Peyer's patch (tissue), 4 donors: ENCODE results near the gene STC2. TPM values are rescaled to one million over a fixed set of nuclear protein-coding genes. Genes with fewer than 3 reads are reported as not detected.

Experiments
- DNase-seq, 3 donors: peaks; one replicate each; pipeline ENCODE4 v3.0.0-alpha.2; 2017 to 2019
- H3K27ac ChIP-seq, 4 donors: fragments of 200-600 bp; sonication (generic); one replicate each; pipeline ENCODE4 v1.5.1; 2016 to 2019
- H3K27me3 ChIP-seq, 2 donors: fragments of 200-600 bp; sonication (generic); one replicate each; pipeline ENCODE4 v1.5.1; 2019
- H3K36me3 ChIP-seq, 3 donors: fragments of 200-600 bp; sonication (generic); one replicate each; pipeline ENCODE4 v1.5.1; 2016 to 2019
- H3K4me1 ChIP-seq, 4 donors: fragments of 200-600 bp; sonication (generic); one replicate each; pipeline ENCODE4 v1.5.1; 2016 to 2019
- H3K4me3 ChIP-seq, 4 donors: fragments of 200-600 bp; sonication (generic); 1 replicate in 3 of 4; 2 replicates in 1 of 4; pipeline ENCODE4 v1.5.1; 2016 to 2019; ENCODE audit warnings: mild to moderate bottlenecking in 1 of 4
- H3K9me3 ChIP-seq, 4 donors: fragments of 200-600 bp; sonication (generic); one replicate each; pipeline ENCODE4 v1.5.1; 2016 to 2019; ENCODE audit warnings: mild to moderate bottlenecking in 1 of 4
- POLR2A ChIP-seq, 2 donors: fragments of 450-650 bp; IDR thresholded peaks; one replicate each; pipeline ENCODE4 v1.5.1; 2017; ENCODE audit warnings: antibody characterized with exemption in 2 of 2, mild to moderate bottlenecking in 2 of 2, moderate library complexity in 2 of 2
- total RNA-seq, 4 donors: library from RNA; depleted of rRNA; stranded (reverse); fragments of >200 nt; gene quantifications; one replicate each; pipeline ENCODE4 v1.1.0, GENCODE V29; 2016
- TF ChIP-seq, protein P1 (sequence below), 6 experiments: fragments of 450-650 bp in 4 of 6; fragments of 200-600 bp in 2 of 6; sonication (generic) in 1 of 6; IDR thresholded peaks; one replicate each; pipeline ENCODE4 v1.5.1; 2017 to 2019; ENCODE audit warnings: antibody characterized with exemption in 6 of 6, mild to moderate bottlenecking in 3 of 6, moderate library complexity in 1 of 6

Gene STC2
- total RNA-seq, 4 donors from 2014 or later: 0.83 to 3.8 (median 1.7) TPM

DNA sequence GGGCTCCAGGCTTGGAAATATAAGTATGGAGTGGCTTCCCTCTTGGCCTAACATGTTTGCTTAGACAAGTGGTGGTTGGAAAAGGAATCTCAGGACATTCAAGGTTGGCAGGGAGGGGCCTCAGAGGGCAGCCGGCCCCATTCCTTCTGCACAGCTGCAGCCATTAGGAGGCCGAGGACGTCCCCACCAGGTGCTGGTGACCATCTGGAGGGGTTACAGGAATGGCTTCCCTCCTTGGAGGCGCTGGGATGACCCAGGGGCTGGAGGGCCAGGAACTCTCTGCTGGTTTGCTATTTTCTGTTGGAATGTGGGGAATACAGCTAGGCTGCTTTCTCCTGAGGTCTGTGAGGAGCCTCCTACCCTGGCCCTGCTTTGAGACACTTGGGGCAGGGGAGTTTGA is 18.5 kb downstream of the STC2 start:
- Histone ChIP-seq H3K27me3 (no peaks in the 10 kb centered on the region), H3K36me3 (no peaks in the 10 kb centered on the region), H3K9me3 (no peaks in the 10 kb centered on the region), H3K4me3 (no peak overlapping the region), H3K4me1 (peaks cover 0 to 8% (median 0%) of the 10 kb centered on the region in 4 donors), H3K27ac (no peak overlapping the region)
- DNase-seq: no peak
- TF ChIP-seq, protein P1, sequence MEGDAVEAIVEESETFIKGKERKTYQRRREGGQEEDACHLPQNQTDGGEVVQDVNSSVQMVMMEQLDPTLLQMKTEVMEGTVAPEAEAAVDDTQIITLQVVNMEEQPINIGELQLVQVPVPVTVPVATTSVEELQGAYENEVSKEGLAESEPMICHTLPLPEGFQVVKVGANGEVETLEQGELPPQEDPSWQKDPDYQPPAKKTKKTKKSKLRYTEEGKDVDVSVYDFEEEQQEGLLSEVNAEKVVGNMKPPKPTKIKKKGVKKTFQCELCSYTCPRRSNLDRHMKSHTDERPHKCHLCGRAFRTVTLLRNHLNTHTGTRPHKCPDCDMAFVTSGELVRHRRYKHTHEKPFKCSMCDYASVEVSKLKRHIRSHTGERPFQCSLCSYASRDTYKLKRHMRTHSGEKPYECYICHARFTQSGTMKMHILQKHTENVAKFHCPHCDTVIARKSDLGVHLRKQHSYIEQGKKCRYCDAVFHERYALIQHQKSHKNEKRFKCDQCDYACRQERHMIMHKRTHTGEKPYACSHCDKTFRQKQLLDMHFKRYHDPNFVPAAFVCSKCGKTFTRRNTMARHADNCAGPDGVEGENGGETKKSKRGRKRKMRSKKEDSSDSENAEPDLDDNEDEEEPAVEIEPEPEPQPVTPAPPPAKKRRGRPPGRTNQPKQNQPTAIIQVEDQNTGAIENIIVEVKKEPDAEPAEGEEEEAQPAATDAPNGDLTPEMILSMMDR (IDR thresholded peaks at IDR 0.05): no peak
- no peak for TF ChIP-seq POLR2A (IDR thresholded peaks at IDR 0.05)

DNA sequence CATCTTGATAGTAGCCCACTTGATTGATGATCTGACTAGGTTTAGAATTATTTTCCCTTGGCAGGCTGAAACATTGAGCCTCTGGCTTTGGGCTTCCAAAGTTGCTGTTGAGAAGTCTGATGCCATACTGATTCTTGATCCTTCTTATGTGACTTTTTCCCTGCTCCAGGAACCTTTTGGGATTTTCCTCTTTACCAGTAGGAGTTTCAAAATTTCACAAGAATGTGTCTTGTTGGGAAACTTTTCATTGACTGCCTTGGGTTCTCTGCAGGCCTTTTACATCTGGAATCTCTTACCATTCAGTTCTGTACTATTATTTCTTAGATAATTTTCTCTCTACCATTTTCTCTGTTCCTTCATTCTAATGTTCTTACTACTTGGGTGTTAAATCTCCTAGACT is 20.0 kb downstream of the STC2 start:
- no peak for DNase-seq
- H3K27me3 ChIP-seq: no peaks in the 10 kb centered on the region
- no peaks in the 10 kb centered on the region for H3K9me3 ChIP-seq
- H3K4me1 ChIP-seq: peaks cover 0 to 8% (median 0%) of the 10 kb centered on the region in 4 donors
- H3K36me3 ChIP-seq: no peaks in the 10 kb centered on the region
- H3K4me3 ChIP-seq: no peak overlapping the region
- H3K27ac ChIP-seq: no peak overlapping the region
- TF ChIP-seq, protein P1 (IDR thresholded peaks at IDR 0.05): no peak
- no peak for TF ChIP-seq POLR2A (IDR thresholded peaks at IDR 0.05)

DNA sequence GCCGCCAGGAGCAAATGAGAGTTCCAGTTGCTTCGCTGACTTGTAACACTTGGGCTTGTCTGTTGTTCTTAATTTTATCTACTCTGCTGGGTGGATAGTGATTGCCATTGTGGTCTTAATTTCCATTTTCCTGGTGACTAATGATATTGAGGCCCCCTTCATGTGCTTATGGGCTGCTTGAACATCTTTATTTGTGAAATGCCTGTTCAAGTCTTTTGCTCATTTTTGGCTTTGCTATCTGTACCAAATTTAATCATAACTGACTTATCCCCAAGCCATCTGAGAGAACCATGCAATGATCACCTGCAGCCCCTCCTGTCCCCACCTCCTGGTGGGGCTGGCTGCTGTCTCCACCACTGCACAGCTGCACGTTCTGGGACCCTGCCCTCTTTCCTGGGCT is 20.5 kb downstream of the STC2 start:
- TF ChIP-seq, protein P1 (IDR thresholded peaks at IDR 0.05): no peak
- TF ChIP-seq POLR2A (IDR thresholded peaks at IDR 0.05): no peak
- no peaks in the 10 kb centered on the region for H3K36me3 ChIP-seq
- DNase-seq: no peak
- no peak overlapping the region for H3K4me3 ChIP-seq
- no peaks in the 10 kb centered on the region for H3K9me3 ChIP-seq
- H3K27ac ChIP-seq: no peak overlapping the region
- no peaks in the 10 kb centered on the region for H3K27me3 ChIP-seq
- H3K4me1 ChIP-seq: peaks cover 0 to 8% (median 0%) of the 10 kb centered on the region in 4 donors

DNA sequence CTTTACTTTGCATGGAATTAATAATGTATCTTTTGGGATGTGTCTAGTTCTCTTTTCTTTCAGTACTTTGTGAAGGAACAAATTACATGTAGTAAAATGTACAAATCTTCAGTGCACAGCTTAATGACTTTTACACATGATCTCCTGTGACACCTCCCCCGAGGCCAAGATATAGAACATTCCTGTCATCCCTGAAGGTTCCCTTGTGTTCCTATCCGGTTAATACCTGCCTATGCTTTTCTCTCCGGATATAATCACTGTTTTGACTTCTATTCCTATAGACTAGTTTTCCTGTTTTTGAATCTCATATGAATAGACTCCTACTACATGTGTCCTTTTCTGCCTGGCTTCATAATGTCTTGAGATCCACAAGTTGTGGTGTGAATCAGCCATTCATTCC is 21.5 kb downstream of the STC2 start:
- no peak for DNase-seq
- H3K9me3 ChIP-seq: no peaks in the 10 kb centered on the region
- TF ChIP-seq, protein P1 (IDR thresholded peaks at IDR 0.05): no peak
- TF ChIP-seq POLR2A (IDR thresholded peaks at IDR 0.05): no peak
- H3K4me3 ChIP-seq: no peak overlapping the region
- peaks cover 0 to 8% (median 0%) of the 10 kb centered on the region in 4 donors for H3K4me1 ChIP-seq
- no peaks in the 10 kb centered on the region for H3K36me3 ChIP-seq
- no peak overlapping the region for H3K27ac ChIP-seq
- no peaks in the 10 kb centered on the region for H3K27me3 ChIP-seq

DNA sequence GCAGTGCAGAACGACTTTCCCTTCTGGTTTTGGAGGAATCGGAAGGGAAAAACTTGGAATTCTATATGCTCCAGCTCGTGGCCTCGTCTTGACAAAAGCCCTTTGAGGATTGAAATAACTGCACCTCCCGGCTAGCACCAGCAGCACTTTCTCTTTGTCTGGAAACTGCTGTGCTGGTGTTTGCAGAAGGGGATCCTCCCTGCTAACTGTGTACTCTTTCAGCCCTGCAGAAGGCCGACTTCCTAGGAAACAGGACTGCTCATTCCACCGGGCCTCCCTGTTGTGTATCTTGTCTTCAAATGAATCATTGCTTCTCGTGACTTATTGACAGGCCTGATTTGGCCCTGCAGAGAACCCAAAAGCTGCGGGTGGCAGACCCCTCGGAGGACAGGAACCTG is 23.6 kb downstream of the STC2 start:
- Histone ChIP-seq H3K27ac (no peak overlapping the region), H3K27me3 (no peaks in the 10 kb centered on the region), H3K4me1 (no peaks in the 10 kb centered on the region), H3K9me3 (no peaks in the 10 kb centered on the region), H3K4me3 (no peak overlapping the region), H3K36me3 (no peaks in the 10 kb centered on the region)
- TF ChIP-seq POLR2A (IDR thresholded peaks at IDR 0.05): no peak
- TF ChIP-seq, protein P1 (IDR thresholded peaks at IDR 0.05): no peak
- no peak for DNase-seq
